Fibroblast of villous mesenchyme (primary cell): Measurements from ENCODE around the gene MACROD2. TPM values are rescaled to one million over a fixed set of nuclear protein-coding genes. Genes with fewer than 3 reads are reported as not detected.
"Not testable (repeated sequence)": the region's sequence is repeated elsewhere in the genome, so short reads cannot be mapped to it uniquely, and the experiment has no call there.

Source experiments
- DNase-seq: peaks from one replicate; pipeline ENCODE4 v3.0.0-alpha.2; 2010; ENCODE audit warnings: low read depth
- H3K4me3 ChIP-seq: 2 replicates; pipeline ENCODE4 v1.5.1; 2011; ENCODE audit warnings: low read depth, mild to moderate bottlenecking, low read length
- CTCF ChIP-seq: IDR thresholded peaks from 2 replicates; pipeline ENCODE4 v1.5.1; 2012; ENCODE audit warnings: low read depth, mild to moderate bottlenecking, low read length; ENCODE audit not compliant: insufficient read depth
- total RNA-seq: library from RNA; depleted of rRNA; stranded (reverse); fragments of >200 nt; gene quantifications from 2 replicates; pipeline ENCODE4 v1.2.3, GENCODE V29; 2012

The MACROD2 gene
- total RNA-seq, 1 donor: 1.7 TPM

DNA sequence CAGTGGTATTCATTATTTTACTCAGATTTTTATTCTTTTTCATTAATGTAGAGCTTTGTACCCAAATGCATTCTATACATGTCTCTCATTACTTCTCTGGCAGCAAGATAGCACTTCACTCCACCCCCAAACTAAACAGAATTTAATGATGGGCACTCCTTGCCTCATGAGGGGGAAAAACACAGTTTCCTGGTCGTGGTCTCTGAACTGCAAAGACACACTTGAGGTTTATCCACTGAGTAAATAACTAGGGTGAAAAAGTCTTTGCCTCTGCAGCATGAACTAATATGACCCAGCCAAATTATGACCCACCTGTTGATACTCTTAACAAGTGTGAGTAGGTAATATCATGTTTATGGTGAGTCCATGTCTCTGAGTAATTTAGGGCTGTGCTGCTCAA lies 1127.3 kb downstream of the MACROD2 start:
- H3K4me3 ChIP-seq: no peak overlapping the region
- DNase-seq: no peak
- no peak for TF ChIP-seq CTCF

DNA sequence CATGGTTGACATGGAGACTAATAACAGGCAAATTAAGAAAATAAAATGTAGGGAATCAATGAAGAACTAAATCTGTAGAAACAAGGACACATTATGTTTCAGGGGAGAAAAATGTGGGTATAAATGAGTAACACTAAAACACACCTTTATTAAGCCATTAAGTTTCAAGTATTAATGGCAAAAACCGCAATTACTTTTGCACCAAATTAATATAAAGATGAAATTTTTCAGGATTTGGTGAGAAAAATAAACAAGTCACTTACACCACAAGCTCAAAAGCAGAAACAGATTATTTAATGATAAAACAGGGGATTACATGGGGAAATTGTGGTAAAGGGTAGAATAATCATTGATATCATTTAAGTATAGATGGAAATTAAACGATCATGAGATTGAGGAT lies 1135.9 kb downstream of the MACROD2 start:
- no peak for DNase-seq
- no peak overlapping the region for H3K4me3 ChIP-seq
- no peak for TF ChIP-seq CTCF

- no peak overlapping the region for H3K4me3 ChIP-seq
- DNase-seq: no peak
- TF ChIP-seq CTCF: no peak
Observed at GRCh38 chr20:15138548-15139126, 1143.3 kb downstream of the MACROD2 start.

- no peak overlapping the region for H3K4me3 ChIP-seq
- no peak for TF ChIP-seq CTCF
Observed at GRCh38 chr20:15139522-15139921, 1144.2 kb downstream of the MACROD2 start.

DNA sequence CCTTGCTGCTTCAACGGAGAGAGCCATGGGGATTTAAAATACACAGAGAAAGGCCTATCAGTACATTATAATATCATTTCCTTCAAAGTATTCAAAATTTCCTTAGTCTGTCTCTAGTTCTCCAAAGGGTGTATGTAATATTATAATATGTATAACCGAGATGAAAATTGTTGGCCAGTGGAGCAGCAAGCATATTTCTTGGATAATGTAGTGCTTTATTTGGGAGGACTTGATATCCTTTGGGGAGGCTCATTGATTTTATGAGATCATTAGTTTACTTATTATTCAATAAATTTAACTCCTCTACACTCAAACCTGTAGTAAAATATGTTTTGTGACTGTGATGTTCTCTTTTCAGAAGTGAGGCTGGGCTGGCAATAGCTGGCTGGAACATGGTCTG lies 1145.0 kb downstream of the MACROD2 start:
- DNase-seq: no peak
- no peak for TF ChIP-seq CTCF
- no peak overlapping the region for H3K4me3 ChIP-seq

More at GRCh38 chr20:15139522-15139921, 1144.2 kb downstream of the MACROD2 start:
- DNase-seq: no peak

DNA sequence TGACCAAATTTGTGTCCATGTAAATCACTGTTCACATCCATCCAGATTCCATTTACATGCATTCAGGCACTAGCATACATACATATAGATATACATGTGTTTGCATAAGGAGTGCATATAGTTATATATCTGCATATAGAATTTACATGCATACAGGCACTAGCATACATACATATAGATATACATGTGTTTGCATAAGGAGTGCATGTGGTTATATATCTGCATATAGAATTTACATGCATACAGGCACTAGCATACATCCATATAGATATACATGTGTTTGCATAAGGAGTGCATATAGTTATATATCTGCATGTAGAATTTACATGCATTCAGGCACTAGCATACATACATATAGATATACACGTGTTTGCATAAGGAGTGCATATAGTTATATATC lies 1145.6 kb downstream of the MACROD2 start:
- not testable (repeated sequence) for DNase-seq

GRCh38 chr20:15141861-15142260 lies 1146.5 kb downstream of the MACROD2 start:
- H3K4me3 ChIP-seq: no peak overlapping the region

More for the DNA sequence above, 1145.6 kb downstream of the MACROD2 start:
- not testable (repeated sequence) for H3K4me3 ChIP-seq

More at GRCh38 chr20:15141861-15142260, 1146.5 kb downstream of the MACROD2 start:
- no peak for TF ChIP-seq CTCF
- no peak for DNase-seq
